ENCODE measurements around the gene GNG8. TPM values are rescaled to one million over a fixed set of nuclear protein-coding genes. Genes with fewer than 3 reads are reported as not detected.

Gene GNG8
- total RNA-seq, 3 donors from 2014 or later, result 2.3 TPM; not detected in 2

- Histone ChIP-seq H3K4me1 (ENCODE audit: low read depth) (peaks cover 18% of the 10 kb centered on the region), H3K36me3 (ENCODE audit: low read depth) (peaks cover 3% of the 10 kb centered on the region), H3K4me3 (no peak overlapping the region), H3K9me3 (peaks cover 9% of the 10 kb centered on the region)
- peak; percentile 3 for ATAC-seq
- peak in 2 of 3 donors; percentile 59 to 63 for DNase-seq
- intact Hi-C loops (cut with DNase I, micrococcal nuclease), result no loop called here
- TF ChIP-seq CTCF (IDR thresholded peaks at IDR 0.05), result no peak
Observed at GRCh38 chr19:46602392-46603194, 33.4 kb downstream of the GNG8 start.

GRCh38 chr19:46601318-46602224 is 34.4 kb downstream of the GNG8 start, which contains the start of gene CALM3:
Gene CALM3 (plus strand): TSS chr19:46601330. CDS start chr19:46601435, 105 bp downstream.
- Histone ChIP-seq H3K4me3 (peak within 1 kb of the TSS; percentile 97), H3K36me3 (ENCODE audit: low read depth) (peaks cover 3% of the 10 kb centered on the region), H3K9me3 (peaks cover 9% of the 10 kb centered on the region), H3K4me1 (ENCODE audit: low read depth) (peaks cover 18% of the 10 kb centered on the region)
- no peak for TF ChIP-seq CTCF (IDR thresholded peaks at IDR 0.05)
- peak in 2 of 3 donors; percentile 63 to 75 for DNase-seq
- no peak for ATAC-seq
- intact Hi-C loops (cut with DNase I, micrococcal nuclease), result no loop called here

GRCh38 chr19:46600384-46601317 is 35.4 kb downstream of the GNG8 start:
- intact Hi-C loops (cut with DNase I, micrococcal nuclease), result no loop called here
- peaks cover 18% of the 10 kb centered on the region for H3K4me1 ChIP-seq (ENCODE audit: low read depth)
- TF ChIP-seq CTCF (IDR thresholded peaks at IDR 0.05), result no peak
- H3K36me3 ChIP-seq (ENCODE audit: low read depth), result peaks cover 3% of the 10 kb centered on the region
- ATAC-seq (peak; percentile 91), DNase-seq (peak; percentile 97 to 99 (median 99))
- peak overlapping the region; percentile 97 for H3K4me3 ChIP-seq
- H3K9me3 ChIP-seq, result peaks cover 9% of the 10 kb centered on the region

- DNase-seq, result peak in 1 of 3 donors; percentile 34
- ATAC-seq, result no peak
- intact Hi-C loops (cut with DNase I, micrococcal nuclease), result no loop called here
- TF ChIP-seq CTCF (IDR thresholded peaks at IDR 0.05), result no peak
- H3K9me3 ChIP-seq, result peaks cover 9% of the 10 kb centered on the region
- no peak overlapping the region for H3K4me3 ChIP-seq
- peaks cover 18% of the 10 kb centered on the region for H3K4me1 ChIP-seq (ENCODE audit: low read depth)
- peaks cover 3% of the 10 kb centered on the region for H3K36me3 ChIP-seq (ENCODE audit: low read depth)
Observed at GRCh38 chr19:46599716-46600373, 36.2 kb downstream of the GNG8 start.

Measured in mucosa of descending colon (tissue), 3 donors.